Gastrocnemius medialis (tissue), 4 donors: ENCODE results near the gene MAP1LC3C. TPM values are rescaled to one million over a fixed set of nuclear protein-coding genes. Genes with fewer than 3 reads are reported as not detected.

ENCODE experiments used
- ATAC-seq, 2 donors: fragments of 150-250 bp; one replicate each; pipeline ENCODE4 v1.9.1; 2016
- DNase-seq, 2 donors: peaks; one replicate each; pipeline ENCODE4 v3.0.0-alpha.2; 2019
- H3K27ac ChIP-seq, 4 donors: fragments of 200-600 bp; sonication (generic); 1 replicate in 1 of 4; 2 replicates in 3 of 4; pipeline ENCODE4 v1.5.1; 2016 to 2018; ENCODE audit warnings: mild to moderate bottlenecking in 2 of 4, moderate library complexity in 1 of 4
- H3K27me3 ChIP-seq, 3 donors: fragments of 200-600 bp; sonication (generic) in 2 of 3; 1 replicate in 1 of 3; 2 replicates in 2 of 3; pipeline versions ENCODE4 v1.5.1 to v1.6.0; 2016 to 2019; ENCODE audit warnings: mild to moderate bottlenecking in 1 of 3, moderate library complexity in 1 of 3
- H3K36me3 ChIP-seq, 2 donors: fragments of 200-600 bp; sonication (generic) in 1 of 2; one replicate each; pipeline ENCODE4 v1.5.1; 2017 to 2018
- H3K4me1 ChIP-seq, 2 donors: fragments of 200-600 bp; sonication (generic) in 1 of 2; one replicate each; pipeline ENCODE4 v1.5.1; 2016 to 2017; ENCODE audit warnings: mild to moderate bottlenecking in 2 of 2
- H3K4me3 ChIP-seq, 4 donors: fragments of 200-600 bp; sonication (generic) in 3 of 4; 1 replicate in 1 of 4; 2 replicates in 3 of 4; pipeline ENCODE4 v1.5.1; 2016 to 2019; ENCODE audit warnings: mild to moderate bottlenecking in 2 of 4
- H3K9me3 ChIP-seq, 3 donors: fragments of 200-600 bp; sonication (generic) in 2 of 3; 1 replicate in 1 of 3; 2 replicates in 2 of 3; pipeline ENCODE4 v1.5.1; 2016 to 2019
- CTCF ChIP-seq, 5 experiments: fragments of 450-650 bp in 3 of 5; fragments of 200-600 bp in 2 of 5; sonication (generic) in 2 of 5; IDR thresholded peaks in 4 of 5; conservative IDR thresholded peaks in 1 of 5; 1 replicate in 4 of 5; 2 replicates in 1 of 5; pipeline ENCODE4 v1.5.1; 2016 to 2019; ENCODE audit warnings: antibody characterized with exemption in 5 of 5, mild to moderate bottlenecking in 3 of 5, moderate library complexity in 3 of 5
- POLR2A ChIP-seq, 2 donors: fragments of 450-650 bp; IDR thresholded peaks; one replicate each; pipeline ENCODE4 v1.6.1; 2017; ENCODE audit warnings: antibody characterized with exemption in 2 of 2, mild to moderate bottlenecking in 2 of 2, moderate library complexity in 2 of 2
- in situ Hi-C, 4 donors: fragments of 200-750 bp; cut with MboI; loops; one replicate each; pipeline versions ENCODE4 v1.15.0 to v1.8.0; 2017; ENCODE audit warnings: low sequenced_read_pairs in 4 of 4
- intact Hi-C: fragments of 100-400 bp; cut with DNase I; formaldehyde crosslinking; loops from one replicate; pipeline ENCODE4 v1.15.1; 2023; ENCODE audit warnings: low total_unique reads
- total RNA-seq, 4 donors: library from RNA; depleted of rRNA; stranded (reverse); fragments of >200 nt; gene quantifications; one replicate each; pipeline versions ENCODE4 v1.1.0 to v1.2.3, GENCODE V29; 2016

MAP1LC3C gene
- total RNA-seq, 4 donors from 2014 or later: 1.1 to 31.5 (median 3.5) TPM

GRCh38 chr1:242000434-242000833, 1.5 kb upstream of the MAP1LC3C start:
- H3K4me3 ChIP-seq: peak overlapping the region in 1 of 4 donors; percentile 5
- no peak overlapping the region for H3K27ac ChIP-seq
- intact Hi-C loops: no loop called here
- TF ChIP-seq CTCF (IDR thresholded peaks at IDR 0.05 in 4 of 5, conservative IDR thresholded peaks at IDR 0.05 in 1 of 5) (no peak), POLR2A (IDR thresholded peaks at IDR 0.05) (no peak)
- in situ Hi-C loops: loop anchor here in 2 of 4 donors (25.0 kb wide), 1 partner anchor 388 kb away; no protein-coding TSS in a partner anchor
- DNase-seq (no peak), ATAC-seq (no peak)
- H3K4me1 ChIP-seq: peaks cover 0 to 5% of the 10 kb centered on the region in 2 donors
- H3K36me3 ChIP-seq: no peaks in the 10 kb centered on the region
- H3K9me3 ChIP-seq: no peaks in the 10 kb centered on the region
- no peaks in the 10 kb centered on the region for H3K27me3 ChIP-seq

DNA sequence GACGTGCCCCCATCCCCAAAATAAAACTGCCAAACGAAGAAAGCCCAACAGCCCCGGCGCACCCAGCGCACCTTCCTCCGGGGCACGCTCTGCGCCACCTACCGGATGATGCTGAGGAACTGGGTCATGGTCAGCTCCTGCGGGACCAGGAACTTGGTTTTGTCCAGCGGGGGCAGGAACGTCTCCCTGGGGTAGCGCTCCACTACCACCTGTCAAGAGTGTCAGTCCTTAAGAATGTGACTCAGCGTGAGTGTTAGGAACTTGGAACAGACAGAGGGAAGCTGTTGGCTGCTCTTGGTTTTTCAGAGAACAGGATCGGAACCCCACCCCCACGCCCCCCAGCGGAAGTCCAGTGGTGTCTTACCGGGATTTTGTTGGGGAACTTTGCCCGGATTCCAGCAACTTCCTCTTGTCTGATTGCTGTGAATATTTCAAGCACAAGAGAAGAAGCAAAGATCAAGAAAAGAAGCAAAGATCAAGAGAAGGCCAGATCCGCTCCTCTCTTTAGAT, 431 bp downstream of the MAP1LC3C start:
- peak; percentile 56 to 87 for ATAC-seq
- no peaks in the 10 kb centered on the region for H3K36me3 ChIP-seq
- peak overlapping the region in 3 of 4 donors; percentile 15 to 35 (median 31) for H3K4me3 ChIP-seq
- in situ Hi-C loops (loop anchor here in 1 of 4 donors (10.0 kb wide), 1 partner anchor 384 kb away; no protein-coding TSS in a partner anchor), intact Hi-C loops (loop anchor here (10.0 kb wide), 1 partner anchor 384 kb away; no protein-coding TSS in a partner anchor)
- no peak for TF ChIP-seq POLR2A (IDR thresholded peaks at IDR 0.05)
- TF ChIP-seq CTCF (IDR thresholded peaks at IDR 0.05 in 4 of 5, conservative IDR thresholded peaks at IDR 0.05 in 1 of 5): peak in 4 of 5 experiments; percentile 20 to 37 (median 24)
- peak; percentile 51 to 72 for DNase-seq
- no peaks in the 10 kb centered on the region for H3K9me3 ChIP-seq
- H3K27me3 ChIP-seq: no peaks in the 10 kb centered on the region
- H3K4me1 ChIP-seq: peaks cover 0 to 5% of the 10 kb centered on the region in 2 donors
- peak overlapping the region in 2 of 4 donors; percentile 39 to 46 for H3K27ac ChIP-seq

DNA sequence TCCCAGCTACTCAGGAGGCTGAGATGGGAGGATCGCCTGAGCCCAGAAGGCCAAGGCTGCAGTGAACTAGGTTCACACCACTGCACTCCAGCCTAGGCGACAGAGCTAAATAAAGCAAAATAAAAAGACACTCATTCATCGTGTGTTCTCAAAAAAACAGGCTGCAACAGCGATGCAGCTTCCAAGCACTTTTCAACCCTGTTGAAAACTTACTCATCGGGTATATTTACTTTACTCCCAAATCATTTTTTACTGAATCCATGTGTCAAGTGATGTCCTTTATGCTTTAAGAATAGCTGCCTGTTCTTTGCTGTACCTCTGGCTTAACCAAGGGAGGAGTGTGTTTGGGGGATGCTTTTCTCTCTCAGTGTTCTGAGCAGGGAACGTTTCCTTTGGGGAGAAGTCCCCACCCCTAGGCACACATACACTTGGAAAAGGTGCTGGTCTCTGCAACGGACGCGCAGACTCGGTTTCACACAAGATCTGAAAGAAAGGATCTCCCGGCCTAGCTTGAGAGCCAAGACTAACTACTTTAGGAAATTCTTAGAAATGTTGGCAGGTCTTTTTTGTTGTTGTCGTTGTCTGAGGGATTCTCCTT, 1.4 kb downstream of the MAP1LC3C start:
- intact Hi-C loops: loop anchor here (10.0 kb wide), 1 partner anchor 383 kb away; no protein-coding TSS in a partner anchor
- in situ Hi-C loops: loop anchor here in 1 of 4 donors (10.0 kb wide), 1 partner anchor 383 kb away; no protein-coding TSS in a partner anchor
- Histone ChIP-seq H3K27me3 (no peaks in the 10 kb centered on the region), H3K4me3 (peak overlapping the region in 1 of 4 donors; percentile 35), H3K36me3 (no peaks in the 10 kb centered on the region), H3K9me3 (no peaks in the 10 kb centered on the region), H3K27ac (no peak overlapping the region), H3K4me1 (peaks cover 0 to 5% of the 10 kb centered on the region in 2 donors)
- no peak for ATAC-seq
- DNase-seq: no peak
- TF ChIP-seq POLR2A (IDR thresholded peaks at IDR 0.05) (no peak), CTCF (IDR thresholded peaks at IDR 0.05 in 4 of 5, conservative IDR thresholded peaks at IDR 0.05 in 1 of 5) (no peak)

- DNase-seq (no peak), ATAC-seq (no peak)
- Histone ChIP-seq H3K9me3 (no peaks in the 10 kb centered on the region), H3K27me3 (no peaks in the 10 kb centered on the region), H3K4me3 (no peak overlapping the region), H3K27ac (no peak overlapping the region), H3K36me3 (no peaks in the 10 kb centered on the region), H3K4me1 (peaks cover 0 to 4% of the 10 kb centered on the region in 2 donors)
- intact Hi-C loops (loop anchor here (10.0 kb wide), 1 partner anchor 379 kb away; no protein-coding TSS in a partner anchor), in situ Hi-C loops (loop anchor here in 1 of 4 donors (10.0 kb wide), 1 partner anchor 379 kb away; no protein-coding TSS in a partner anchor)
- no peak for TF ChIP-seq POLR2A (IDR thresholded peaks at IDR 0.05)
- no peak for TF ChIP-seq CTCF (IDR thresholded peaks at IDR 0.05 in 4 of 5, conservative IDR thresholded peaks at IDR 0.05 in 1 of 5)
Observed at GRCh38 chr1:241994171-241994570, 4.7 kb downstream of the MAP1LC3C start.
